Stimulated activated CD4-positive, alpha-beta T cell treated with anti-CD3 and anti-CD28 coated beads, Interleukin-1b, Interleukin-23, amount 100 ng/mL, for 48 hours (primary cell): ENCODE results near the gene ROBO1.

Experiments
- DNase-seq: peaks from one replicate; pipeline ENCODE4 v3.0.0-alpha.2; 2020

The ROBO1 gene

DNA sequence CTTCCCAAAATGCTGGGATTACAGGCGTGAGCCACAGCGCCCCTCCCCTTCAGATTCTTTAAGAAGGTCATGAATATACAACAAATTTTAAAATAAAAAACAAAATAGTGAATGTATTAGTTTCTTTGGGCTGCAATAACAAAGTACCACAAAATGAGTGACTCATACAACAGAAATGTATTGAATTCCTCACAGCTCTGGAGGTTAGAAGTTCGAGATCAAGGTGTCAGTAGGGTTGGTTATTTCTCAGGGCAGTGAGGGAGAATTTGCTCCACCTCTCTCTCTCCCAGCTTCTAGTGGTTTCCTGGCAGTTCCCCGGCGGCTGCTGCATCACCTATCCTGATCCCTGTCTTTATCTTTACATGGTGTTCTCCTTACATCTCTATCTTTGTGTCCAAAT is 804.0 kb downstream of the ROBO1 start:
- DNase-seq = no peak

- DNase-seq = no peak
Observed at GRCh38 chr3:78957456-78957855, 810.3 kb downstream of the ROBO1 start.

DNA sequence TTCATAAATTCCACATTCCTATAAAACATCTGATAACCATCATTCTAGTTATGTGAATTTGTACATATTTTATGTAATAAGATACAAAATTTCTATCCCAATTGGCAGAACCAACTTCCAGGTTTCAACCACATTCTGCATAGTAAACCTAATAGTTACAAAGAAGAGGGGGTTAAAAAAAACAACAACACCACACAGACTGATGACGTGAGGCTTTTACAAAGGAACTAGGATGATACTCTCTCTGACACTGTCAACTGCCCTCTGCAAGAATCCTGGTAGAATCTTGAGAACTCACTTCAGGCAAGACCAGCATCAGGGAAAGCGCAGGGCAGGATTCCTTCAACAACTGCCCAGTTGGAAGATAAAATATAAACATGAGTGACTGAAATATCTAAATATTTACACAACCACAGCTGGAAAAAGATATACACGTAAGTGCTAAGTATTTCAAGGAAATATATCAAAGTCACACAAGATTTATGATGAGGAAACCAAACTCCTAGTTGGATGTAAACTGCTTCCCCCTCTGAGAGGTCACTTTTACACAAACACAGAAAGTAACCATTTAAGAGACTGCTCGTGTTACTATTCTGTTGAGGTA is 816.4 kb downstream of the ROBO1 start:
- no peak for DNase-seq

- DNase-seq = no peak
Observed at GRCh38 chr3:78941587-78941986, 826.2 kb downstream of the ROBO1 start.

DNA sequence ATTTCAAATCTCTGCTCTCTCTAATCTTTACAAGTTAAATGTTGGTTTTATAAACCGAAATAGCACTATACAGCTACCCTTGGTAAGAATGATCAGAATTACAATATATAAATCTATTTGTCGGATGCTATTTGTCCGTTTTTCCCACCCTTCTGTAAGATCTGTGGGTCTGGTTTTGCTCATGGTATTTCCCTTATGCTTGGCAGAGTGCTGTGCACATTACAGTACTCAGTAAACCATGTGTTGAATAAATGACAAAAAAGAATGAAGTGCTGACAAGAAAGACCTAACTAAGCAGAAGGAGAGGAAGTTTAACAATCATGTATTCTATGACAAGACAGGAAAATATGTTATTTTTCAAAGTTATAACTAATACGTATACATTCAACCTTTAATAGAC is 827.2 kb downstream of the ROBO1 start:
- DNase-seq = no peak

DNA sequence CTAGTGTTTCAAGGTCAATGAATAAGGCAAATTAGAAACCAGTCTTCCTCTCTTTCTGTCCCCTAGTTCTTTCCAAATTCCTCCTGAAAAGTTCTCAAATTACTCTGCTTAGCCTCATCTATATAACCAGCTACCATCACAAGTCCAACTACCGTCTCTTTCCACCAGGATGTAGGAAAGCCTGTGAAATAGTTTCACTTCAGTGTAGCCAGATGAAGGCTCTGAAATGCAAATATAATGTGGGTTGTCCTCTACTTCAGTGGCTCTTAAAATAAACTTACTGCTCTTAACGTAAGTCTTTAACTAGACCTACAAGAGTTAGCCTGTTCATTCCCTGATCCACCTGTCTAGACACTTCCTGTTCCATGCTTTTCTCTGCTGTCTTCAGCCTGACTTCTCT is 827.7 kb downstream of the ROBO1 start:
- no peak for DNase-seq

DNA sequence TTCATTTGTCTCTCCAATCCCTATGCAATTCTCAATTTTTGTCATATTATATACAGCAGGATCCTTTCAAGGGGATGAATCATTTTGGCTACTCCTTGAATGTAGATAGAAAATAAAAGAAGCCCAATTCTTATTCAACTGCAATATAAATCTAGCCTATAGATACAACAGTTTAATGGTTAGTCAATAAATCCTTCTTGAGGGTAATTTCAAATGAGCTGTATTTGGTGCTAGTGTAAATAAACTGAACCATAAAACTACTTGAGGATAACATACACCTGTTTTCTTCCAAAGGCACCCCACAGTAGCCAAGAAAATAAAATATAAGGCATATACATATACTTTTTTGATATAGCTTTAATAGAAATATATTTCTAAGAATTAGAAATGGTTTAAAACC is 830.3 kb downstream of the ROBO1 start:
- DNase-seq = no peak

DNA sequence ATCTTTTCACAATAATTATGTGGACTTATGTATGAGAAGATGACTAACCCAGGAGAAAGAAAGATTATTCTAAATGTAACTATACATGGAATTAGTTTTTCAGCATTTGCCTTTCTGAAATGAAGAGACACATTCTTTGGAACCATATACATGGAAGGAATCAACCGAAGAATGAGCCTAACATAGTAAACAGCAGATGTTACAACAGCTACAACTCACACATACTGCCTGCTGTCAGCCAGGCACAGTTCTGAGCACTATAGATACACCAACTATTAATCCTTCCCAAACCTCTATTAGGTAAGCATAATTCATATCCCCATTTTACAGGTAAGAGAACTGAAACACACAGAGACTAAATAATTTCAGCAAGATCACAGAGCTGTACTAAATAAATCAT is 840.0 kb downstream of the ROBO1 start:
- no peak for DNase-seq

DNA sequence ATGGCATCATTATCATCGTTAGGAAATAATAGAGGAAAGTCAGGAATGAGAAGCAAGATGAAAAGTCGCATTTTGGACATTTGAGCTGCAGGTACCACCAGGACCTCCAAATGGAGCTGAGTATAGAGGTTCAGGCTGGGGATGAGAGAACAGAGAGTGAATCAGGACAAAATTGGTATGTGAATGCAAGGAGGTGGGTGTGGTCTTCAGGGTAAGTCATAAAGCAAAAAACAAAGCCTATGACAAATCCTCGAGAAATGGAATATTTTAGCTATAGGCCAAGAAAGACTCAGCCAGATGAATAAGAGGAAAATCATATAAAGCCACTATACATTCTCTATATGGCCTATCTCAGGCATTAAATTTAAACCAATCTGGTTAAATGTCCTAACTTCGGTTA is 841.3 kb downstream of the ROBO1 start:
- no peak for DNase-seq

GRCh38 chr3:78924711-78925110 is 843.1 kb downstream of the ROBO1 start:
- DNase-seq = no peak

- no peak for DNase-seq
Observed at GRCh38 chr3:78919021-78919755, 848.6 kb downstream of the ROBO1 start.

GRCh38 chr3:78918361-78919020 is 849.3 kb downstream of the ROBO1 start:
- no peak for DNase-seq

DNA sequence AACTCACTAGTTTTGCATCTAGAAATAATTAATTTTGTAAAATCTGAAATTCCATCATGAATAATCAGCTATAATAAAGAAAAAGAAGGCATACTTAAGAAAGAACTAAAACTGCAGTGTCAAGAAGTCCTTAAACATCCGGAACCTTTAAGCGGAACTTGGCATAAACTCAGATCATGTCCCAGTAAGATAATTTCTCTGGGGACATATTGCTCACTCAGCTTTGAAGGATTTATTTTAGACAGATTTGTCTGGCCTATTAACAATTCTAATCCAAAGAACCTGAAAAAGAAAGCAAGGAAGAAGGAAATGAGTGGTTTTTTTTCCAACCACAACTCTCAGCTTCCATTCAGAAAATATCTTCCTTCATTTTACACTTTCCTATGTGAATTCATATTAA is 850.3 kb downstream of the ROBO1 start:
- DNase-seq = no peak

GRCh38 chr3:78913711-78914110 is 854.1 kb downstream of the ROBO1 start:
- no peak for DNase-seq

GRCh38 chr3:78912687-78913086 is 855.1 kb downstream of the ROBO1 start:
- DNase-seq = no peak

- DNase-seq = no peak
Observed at GRCh38 chr3:78912259-78912658, 855.5 kb downstream of the ROBO1 start.

DNA sequence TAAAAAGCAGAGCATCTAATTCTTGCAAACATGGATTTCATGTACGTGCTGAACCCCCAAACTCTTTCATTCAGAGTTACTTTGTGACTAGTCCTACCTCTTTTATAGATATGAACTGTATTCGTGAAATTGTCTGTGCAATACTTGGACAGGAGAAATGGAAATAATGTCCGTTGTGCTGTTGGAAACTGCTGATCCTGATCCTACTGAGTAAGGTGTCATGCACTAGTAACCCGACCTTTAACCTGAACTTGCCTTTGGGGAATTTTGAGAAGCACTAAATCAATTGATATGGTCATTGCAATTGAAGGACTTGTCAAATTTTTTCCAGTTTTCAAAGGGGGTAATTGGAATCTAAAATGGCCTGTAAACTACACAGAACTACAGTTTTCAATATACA is 856.4 kb downstream of the ROBO1 start:
- no peak for DNase-seq

- no peak for DNase-seq
Observed at GRCh38 chr3:78908236-78908635, 859.6 kb downstream of the ROBO1 start.

GRCh38 chr3:78907367-78907766 is 860.4 kb downstream of the ROBO1 start:
- no peak for DNase-seq

DNA sequence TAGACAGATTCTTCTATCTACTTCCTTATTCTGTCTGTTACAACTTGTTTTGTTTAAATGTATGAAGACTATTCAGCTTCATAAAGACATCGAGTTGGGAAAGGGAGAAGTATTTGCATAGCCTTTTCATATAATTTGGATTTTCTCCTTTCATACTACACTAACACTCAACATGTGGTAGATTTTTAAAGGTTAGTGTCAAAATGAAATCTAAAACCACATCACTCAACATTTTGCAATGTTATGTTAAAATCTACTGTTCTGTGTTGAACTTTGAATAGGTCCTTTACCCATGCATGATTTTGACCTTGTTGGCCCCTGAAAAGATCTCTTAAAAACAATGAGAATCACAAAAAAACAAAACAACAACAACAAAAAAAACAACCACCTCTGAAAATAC is 860.9 kb downstream of the ROBO1 start:
- DNase-seq = no peak

GRCh38 chr3:78906245-78906644 is 861.6 kb downstream of the ROBO1 start:
- no peak for DNase-seq

GRCh38 chr3:78905700-78906099 is 862.1 kb downstream of the ROBO1 start:
- no peak for DNase-seq

DNA sequence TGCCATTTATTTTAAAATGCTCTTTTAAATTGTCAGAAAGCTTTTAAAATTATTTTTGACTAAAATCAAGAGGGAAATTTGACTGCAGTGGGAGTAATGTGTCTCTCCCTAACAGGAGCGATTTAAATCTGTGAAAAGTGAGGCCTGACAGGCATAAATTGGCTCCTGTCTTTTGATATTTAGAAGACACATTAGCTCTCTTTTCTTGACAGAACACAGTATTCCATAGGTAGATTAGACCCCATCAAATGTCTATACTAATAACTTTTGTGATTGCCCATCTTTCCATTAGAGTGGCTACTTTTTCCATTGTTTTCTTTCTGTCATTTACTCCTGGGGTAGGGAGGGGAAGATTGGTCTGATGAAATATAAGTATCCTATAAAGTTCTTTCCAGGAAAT is 866.3 kb downstream of the ROBO1 start:
- no peak for DNase-seq

DNA sequence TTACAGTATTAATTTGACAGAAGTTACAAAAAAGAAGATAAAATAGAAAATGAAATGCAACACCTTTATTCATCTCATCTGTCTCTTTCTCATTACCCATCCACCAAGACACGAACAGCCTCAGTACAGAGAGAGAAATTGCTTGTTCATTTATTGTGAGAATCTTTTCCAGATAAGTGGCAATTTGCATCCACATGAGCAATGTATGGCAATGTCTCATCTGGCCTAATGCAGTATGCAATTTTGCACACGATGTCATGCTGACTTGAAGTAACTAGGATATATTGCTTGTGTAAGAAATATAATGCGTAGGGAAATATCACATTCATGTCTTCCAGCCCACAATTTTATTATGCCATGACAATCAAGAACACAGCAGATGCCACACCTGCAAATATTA is 866.9 kb downstream of the ROBO1 start:
- no peak for DNase-seq

GRCh38 chr3:78900426-78900825 is 867.4 kb downstream of the ROBO1 start:
- DNase-seq = no peak
